Rectal smooth muscle tissue (tissue), 1 donor: ENCODE results near the gene CCNB2.

Source experiments
- H3K27ac ChIP-seq: one replicate; pipeline ENCODE4 v1.7.0; 2013; ENCODE audit warnings: low read depth, low read length, inconsistent platforms
- H3K27me3 ChIP-seq: one replicate; pipeline ENCODE4 v1.7.0; 2013; ENCODE audit warnings: low read length; ENCODE audit not compliant: control insufficient read depth, insufficient read depth
- H3K36me3 ChIP-seq: one replicate; pipeline ENCODE4 v1.7.0; 2013; ENCODE audit warnings: low read length; ENCODE audit not compliant: control insufficient read depth, insufficient read depth
- H3K4me1 ChIP-seq: one replicate; pipeline ENCODE4 v1.7.0; 2013; ENCODE audit warnings: low read length; ENCODE audit not compliant: control insufficient read depth, insufficient read depth
- H3K4me3 ChIP-seq: one replicate; pipeline ENCODE4 v1.7.0; 2013; ENCODE audit warnings: low read length
- H3K9ac ChIP-seq: one replicate; pipeline ENCODE4 v1.7.0; 2013; ENCODE audit warnings: low read length

Gene CCNB2

DNA sequence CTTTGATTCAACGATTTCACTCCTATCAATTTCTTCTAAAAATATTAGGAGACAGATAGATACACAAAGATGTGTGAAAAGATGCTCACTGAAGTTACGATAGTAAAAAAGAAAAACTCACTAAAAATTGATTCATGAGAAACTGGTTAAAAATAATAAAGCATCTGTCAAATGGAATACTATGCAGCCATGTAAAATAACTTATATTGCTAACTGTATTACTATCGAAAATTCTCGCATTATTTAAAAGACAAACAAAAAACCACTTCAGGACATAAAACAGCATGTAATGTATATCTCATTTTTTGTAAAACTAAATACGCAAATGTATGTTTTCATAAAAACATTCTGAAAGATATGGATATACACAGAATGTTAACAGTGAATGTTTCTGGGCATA lies 68.2 kb downstream of the CCNB2 start:
- Histone ChIP-seq H3K4me3 (no peak overlapping the region), H3K36me3 (peaks cover 10% of the 10 kb centered on the region), H3K27me3 (no peaks in the 10 kb centered on the region), H3K4me1 (no peaks in the 10 kb centered on the region), H3K9ac (no peak overlapping the region), H3K27ac (no peak overlapping the region)

DNA sequence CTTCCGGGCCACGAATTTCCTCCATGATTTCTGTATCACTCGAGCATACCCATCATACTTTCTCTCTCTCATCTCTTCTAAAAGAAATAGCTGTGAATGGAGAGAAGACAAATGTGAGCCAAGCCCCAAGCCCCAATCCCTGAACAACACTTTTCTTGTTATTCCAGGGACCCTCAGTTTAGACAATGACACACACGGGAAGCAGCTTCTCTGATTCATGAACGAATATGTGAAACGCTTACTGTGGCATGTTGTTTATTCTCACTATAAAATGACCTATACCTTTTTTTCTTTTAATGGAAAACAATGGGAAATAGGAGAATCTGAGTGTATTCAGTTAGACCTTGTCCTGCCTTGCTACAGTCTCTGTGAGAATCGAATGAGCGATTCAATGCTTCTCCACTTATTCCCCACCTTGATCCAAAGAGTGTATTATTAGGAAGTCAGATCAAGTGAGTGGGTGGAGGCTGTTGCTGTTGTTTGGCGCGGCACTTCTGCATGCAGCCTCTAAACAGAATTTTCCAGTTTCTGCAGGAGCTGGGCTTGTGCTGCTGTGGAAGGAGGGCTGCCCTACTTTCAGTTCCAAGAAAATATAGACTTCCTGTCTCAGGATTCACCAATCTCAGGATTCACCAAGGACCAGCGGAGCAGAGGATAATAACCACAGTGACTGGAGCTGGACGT lies 69.3 kb downstream of the CCNB2 start:
- Histone ChIP-seq H3K27ac (no peak overlapping the region), H3K9ac (no peak overlapping the region), H3K4me1 (no peaks in the 10 kb centered on the region), H3K36me3 (peaks cover 17% of the 10 kb centered on the region), H3K27me3 (no peaks in the 10 kb centered on the region), H3K4me3 (no peak overlapping the region)
